Measurements from ENCODE around the gene KHDRBS2. TPM values are rescaled to one million over a fixed set of nuclear protein-coding genes. Genes with fewer than 3 reads are reported as not detected.

Gene KHDRBS2
- total and polyA plus RNA-seq, 2 donors (not counting 3 experiments of a cell fraction or from before 2014, with no cell fraction given): not detected

DNA sequence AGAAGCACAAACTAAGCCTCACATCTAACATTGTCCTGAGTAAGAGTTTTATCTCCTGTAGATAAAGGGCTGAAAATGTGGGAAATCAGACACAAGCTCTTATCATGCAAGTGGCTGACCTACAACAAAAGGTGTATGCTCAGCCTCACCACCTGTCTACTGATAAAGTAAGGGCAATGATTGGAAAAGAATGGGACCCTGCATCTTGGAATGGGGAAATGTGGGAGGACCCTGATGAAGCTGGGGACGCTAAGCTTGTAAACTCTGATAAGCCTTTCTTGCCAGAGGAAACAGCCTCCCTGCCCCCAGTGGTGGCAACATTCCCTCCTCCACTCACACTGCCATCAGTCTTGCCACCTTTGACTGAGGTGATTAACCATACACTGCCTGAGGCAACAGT is 166.6 kb downstream of the KHDRBS2 start:
- Histone ChIP-seq H3K9me1 (replicated peaks; ENCODE audit: control insufficient read depth, extremely low read depth, insufficient read depth, low read length) (no peaks in the 10 kb centered on the region), H3K27me3 (ENCODE audit: control insufficient read depth in 2 of 2, insufficient read depth in 2 of 2, low read length in 2 of 2) (no peaks in the 10 kb centered on the region), H3K79me2 (ENCODE audit: control insufficient read depth, insufficient read depth, low read length) (no peaks in the 10 kb centered on the region), H3K9ac (replicated peaks; ENCODE audit: extremely low read depth, insufficient read depth, low read length) (no peak overlapping the region), H3K4me2 (ENCODE audit: insufficient read depth, low read length) (no peak overlapping the region), H3K4me3 (replicated peaks in 1 of 3; ENCODE audit: insufficient read depth in 1 of 3, low read depth in 1 of 3, low read length in 3 of 3) (no peak overlapping the region), H3K36me3 (ENCODE audit: control insufficient read depth in 2 of 2, extremely low read depth in 1 of 2, insufficient read depth in 2 of 2, low read length in 2 of 2) (no peaks in the 10 kb centered on the region), H3K4me1 (ENCODE audit: control insufficient read depth, extremely low read depth, insufficient read depth, low read length) (no peaks in the 10 kb centered on the region), H3K9me3 (replicated peaks; ENCODE audit: control insufficient read depth, insufficient read depth, low read length) (no peaks in the 10 kb centered on the region), H2AFZ (ENCODE audit: low read depth, low read length) (no peak overlapping the region), H3K27ac (ENCODE audit: insufficient read depth, low read depth, low read length) (no peak overlapping the region), H4K20me1 (replicated peaks; ENCODE audit: control insufficient read depth, extremely low read depth, insufficient read depth, low read length) (no peaks in the 10 kb centered on the region)
- ChIA-PET POLR2A (no interaction called here), CTCF (no interaction called here)
- DNase-seq (ENCODE audit: low read depth, low spot score) (no peak), FAIRE-seq (no peak)
- dilution Hi-C loops (cut with MboI; ENCODE audit: extremely low pct_ligation_motif_present, low sequenced_read_pairs): no loop called here
- no TSS peak for BruUV-seq (replicated peaks)
- intact Hi-C loops (cut with micrococcal nuclease): no loop called here
- TF ChIP-seq JUN (IDR thresholded peaks at IDR 0.05; ENCODE audit: borderline replicate concordance, insufficient read depth, insufficient read length, low read depth) (no peak), POLR2AphosphoS5 (IDR thresholded peaks at IDR 0.05; ENCODE audit: insufficient read depth, low read depth, low read length) (no peak), EZH2 (IDR thresholded peaks at IDR 0.05; ENCODE audit: borderline replicate concordance, low read depth, low read length, severe bottlenecking) (no peak), MYC (IDR thresholded peaks at IDR 0.05; ENCODE audit: low read depth, low read length) (no peak), FOS (IDR thresholded peaks at IDR 0.05; ENCODE audit: borderline replicate concordance, insufficient read depth, low read length) (no peak), POLR2A (IDR thresholded peaks at IDR 0.05; ENCODE audit: low read depth, low read length) (no peak), GATA2 (IDR thresholded peaks at IDR 0.05; ENCODE audit: insufficient read depth, insufficient read length, low read depth, low read length) (no peak)
- TF ChIP-seq, protein P1, sequence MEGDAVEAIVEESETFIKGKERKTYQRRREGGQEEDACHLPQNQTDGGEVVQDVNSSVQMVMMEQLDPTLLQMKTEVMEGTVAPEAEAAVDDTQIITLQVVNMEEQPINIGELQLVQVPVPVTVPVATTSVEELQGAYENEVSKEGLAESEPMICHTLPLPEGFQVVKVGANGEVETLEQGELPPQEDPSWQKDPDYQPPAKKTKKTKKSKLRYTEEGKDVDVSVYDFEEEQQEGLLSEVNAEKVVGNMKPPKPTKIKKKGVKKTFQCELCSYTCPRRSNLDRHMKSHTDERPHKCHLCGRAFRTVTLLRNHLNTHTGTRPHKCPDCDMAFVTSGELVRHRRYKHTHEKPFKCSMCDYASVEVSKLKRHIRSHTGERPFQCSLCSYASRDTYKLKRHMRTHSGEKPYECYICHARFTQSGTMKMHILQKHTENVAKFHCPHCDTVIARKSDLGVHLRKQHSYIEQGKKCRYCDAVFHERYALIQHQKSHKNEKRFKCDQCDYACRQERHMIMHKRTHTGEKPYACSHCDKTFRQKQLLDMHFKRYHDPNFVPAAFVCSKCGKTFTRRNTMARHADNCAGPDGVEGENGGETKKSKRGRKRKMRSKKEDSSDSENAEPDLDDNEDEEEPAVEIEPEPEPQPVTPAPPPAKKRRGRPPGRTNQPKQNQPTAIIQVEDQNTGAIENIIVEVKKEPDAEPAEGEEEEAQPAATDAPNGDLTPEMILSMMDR (IDR thresholded peaks at IDR 0.05; ENCODE audit: extremely low read depth in 1 of 2, insufficient read depth in 1 of 2, low read depth in 1 of 2, low read length in 2 of 2): no peak
- TF ChIP-seq, protein P2, sequence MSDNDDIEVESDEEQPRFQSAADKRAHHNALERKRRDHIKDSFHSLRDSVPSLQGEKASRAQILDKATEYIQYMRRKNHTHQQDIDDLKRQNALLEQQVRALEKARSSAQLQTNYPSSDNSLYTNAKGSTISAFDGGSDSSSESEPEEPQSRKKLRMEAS (IDR thresholded peaks at IDR 0.05; ENCODE audit: insufficient read depth, insufficient read length): no peak

All from endothelial cell of umbilical vein (primary cell).